CD8-positive, alpha-beta memory T cell (primary cell): ENCODE data around the gene CYP3A5. TPM values are rescaled to one million over a fixed set of nuclear protein-coding genes. Genes with fewer than 3 reads are reported as not detected.
A peak's percentile ranks its signal among the peaks of the same experiment; 100 is the strongest.

Experiments
- CTCF ChIA-PET: fragments of 350-600 bp; sonication (Branson Sonifier 250); formaldehyde crosslinking; loops from one replicate; lab custom pipeline; 2021; ENCODE audit warnings: antibody characterized with exemption; lab: Charles Lee
- POLR2A ChIA-PET: fragments of 350-600 bp; sonication (Branson Sonifier 250); formaldehyde crosslinking; loops from one replicate; lab custom pipeline; 2021; ENCODE audit warnings: antibody characterized with exemption; lab: Charles Lee
- DNase-seq, 5 donors: peaks; one replicate each; pipeline versions ENCODE4 v3.0.0 to v3.0.0-alpha.2; 2020 to 2022; ENCODE audit warnings: mixed read lengths in 1 of 5
- H3K27ac ChIP-seq: one replicate; pipeline ENCODE4 v1.7.0; 2013; ENCODE audit warnings: low read depth, mild to moderate bottlenecking, low read length, moderate library complexity
- H3K27me3 ChIP-seq: 2 replicates; pipeline ENCODE4 v1.7.0; 2013; ENCODE audit warnings: low read length, mild to moderate bottlenecking; ENCODE audit not compliant: insufficient read depth, poor library complexity, severe bottlenecking
- H3K36me3 ChIP-seq: 2 replicates; pipeline ENCODE4 v1.7.0; 2013; ENCODE audit warnings: mild to moderate bottlenecking, low read length, moderate library complexity; ENCODE audit not compliant: insufficient read depth
- H3K4me1 ChIP-seq: 2 replicates; pipeline ENCODE4 v1.7.0; 2013; ENCODE audit warnings: mild to moderate bottlenecking, low read length, moderate library complexity; ENCODE audit not compliant: insufficient read depth
- H3K4me3 ChIP-seq: 2 replicates; pipeline ENCODE4 v1.7.0; 2013; ENCODE audit warnings: mild to moderate bottlenecking, low read length
- H3K9me3 ChIP-seq: 2 replicates; pipeline ENCODE4 v1.7.0; 2013; ENCODE audit warnings: mild to moderate bottlenecking, low read length
- H3K27ac Mint-ChIP-seq, 8 donors: one replicate each; pipeline ENCODE4 v1.8.0; 2020 to 2021; ENCODE audit warnings: mixed read lengths in 8 of 8, mild to moderate bottlenecking in 6 of 8, inconsistent platforms in 3 of 8, moderate library complexity in 3 of 8
- H3K27me3 Mint-ChIP-seq, 2 donors: one replicate each; pipeline ENCODE4 v1.8.0; 2020 to 2021; ENCODE audit warnings: mixed read lengths in 2 of 2, mild to moderate bottlenecking in 1 of 2, moderate library complexity in 1 of 2
- H3K36me3 Mint-ChIP-seq, 3 donors: one replicate each; pipeline ENCODE4 v1.8.0; 2020 to 2021; ENCODE audit warnings: mixed read lengths in 3 of 3, inconsistent platforms in 1 of 3, mild to moderate bottlenecking in 1 of 3
- H3K4me1 Mint-ChIP-seq, 3 donors: one replicate each; pipeline ENCODE4 v1.8.0; 2020 to 2021; ENCODE audit warnings: mixed read lengths in 3 of 3, inconsistent platforms in 1 of 3, mild to moderate bottlenecking in 1 of 3
- H3K4me3 Mint-ChIP-seq, 7 donors: one replicate each; pipeline ENCODE4 v1.8.0; 2020 to 2021; ENCODE audit warnings: mixed read lengths in 7 of 7, mild to moderate bottlenecking in 6 of 7, moderate library complexity in 4 of 7, inconsistent platforms in 2 of 7
- H3K9me3 Mint-ChIP-seq, 5 donors: one replicate each; pipeline ENCODE4 v1.8.0; 2020 to 2022; ENCODE audit warnings: mixed read lengths in 5 of 5, mild to moderate bottlenecking in 3 of 5, moderate library complexity in 2 of 5, inconsistent platforms in 1 of 5
- polyA plus RNA-seq: library from polyadenylated mRNA; unstranded; fragments of 300-500 nt; fragmentation: Illumina TruSeq; gene quantifications from one replicate; pipeline ENCODE4 v1.2.3, GENCODE V29; 2021
- total RNA-seq, 2 experiments: library from RNA; stranded (reverse); gene quantifications; one replicate each; pipeline ENCODE4 v1.2.3, GENCODE V29; 2021

Gene CYP3A5
- total and polyA plus RNA-seq, 3 experiments from 2014 or later: 0.16 TPM; not detected in 2

- Histone ChIP-seq H3K27me3 (no peaks in the 10 kb centered on the region), H3K4me1 (peaks cover 24% of the 10 kb centered on the region), H3K9me3 (no peaks in the 10 kb centered on the region), H3K4me3 (peak overlapping the region; percentile 95), H3K27ac (no peak overlapping the region), H3K36me3 (peaks cover 25% of the 10 kb centered on the region)
- peaks cover 0 to 37% (median 8%) of the 10 kb centered on the region in 3 donors for H3K36me3 Mint-ChIP-seq
- H3K9me3 Mint-ChIP-seq: no peaks in the 10 kb centered on the region
- CTCF ChIA-PET: interaction anchor here (1.3 kb wide), 2 partner anchors 12 to 59 kb away, joined by 3 read pairs; no protein-coding TSS in a partner anchor
- H3K27me3 Mint-ChIP-seq: peaks cover 0 to 2% of the 10 kb centered on the region in 2 donors
- POLR2A ChIA-PET: interaction anchor here (1.1 to 3.1 kb wide), 3 partner anchors 57 to 116 kb away, joined by 3 to 24 read pairs (median 4); partner anchors contain the start of genes ZKSCAN5, ZNF394 and ZNF655
- H3K4me1 Mint-ChIP-seq: peaks cover 36 to 46% (median 43%) of the 10 kb centered on the region in 3 donors
- H3K4me3 Mint-ChIP-seq: peak overlapping the region; percentile 95 to 98 (median 98)
- peak overlapping the region; percentile 88 to 99 (median 97) for H3K27ac Mint-ChIP-seq
- DNase-seq: no peak
Observed at GRCh38 chr7:99615989-99616358, 63.8 kb downstream of the CYP3A5 start.

GRCh38 chr7:99614495-99614894 lies 65.3 kb downstream of the CYP3A5 start:
- Histone ChIP-seq H3K4me3 (no peak overlapping the region), H3K27me3 (no peaks in the 10 kb centered on the region), H3K4me1 (peaks cover 24% of the 10 kb centered on the region), H3K36me3 (peaks cover 14% of the 10 kb centered on the region), H3K9me3 (no peaks in the 10 kb centered on the region), H3K27ac (no peak overlapping the region)
- ChIA-PET POLR2A (no interaction called here), CTCF (interaction anchor here (1.2 kb wide), 1 partner anchor 10 kb away, joined by 4 read pairs; no protein-coding TSS in a partner anchor)
- no peak for DNase-seq
- Mint-ChIP-seq H3K27me3 (peaks cover 0 to 6% of the 10 kb centered on the region in 2 donors), H3K36me3 (peaks cover 0 to 22% (median 8%) of the 10 kb centered on the region in 3 donors), H3K9me3 (no peaks in the 10 kb centered on the region), H3K4me3 (peak overlapping the region in 1 of 7 donors; percentile 86), H3K27ac (peak overlapping the region in 2 of 8 donors; percentile 5 to 18), H3K4me1 (peaks cover 36 to 40% (median 40%) of the 10 kb centered on the region in 3 donors)

GRCh38 chr7:99607548-99607947 lies 72.2 kb downstream of the CYP3A5 start:
- no peaks in the 10 kb centered on the region for H3K27me3 ChIP-seq
- no peak overlapping the region for H3K27ac ChIP-seq
- no peak for DNase-seq
- no peak overlapping the region for H3K4me3 ChIP-seq
- ChIA-PET POLR2A (no interaction called here), CTCF (no interaction called here)
- Mint-ChIP-seq H3K4me1 (no peaks in the 10 kb centered on the region), H3K27me3 (peaks cover 0 to 4% of the 10 kb centered on the region in 2 donors), H3K4me3 (no peak overlapping the region), H3K27ac (no peak overlapping the region), H3K36me3 (no peaks in the 10 kb centered on the region), H3K9me3 (no peaks in the 10 kb centered on the region)
- H3K9me3 ChIP-seq: no peaks in the 10 kb centered on the region
- no peaks in the 10 kb centered on the region for H3K4me1 ChIP-seq
- no peaks in the 10 kb centered on the region for H3K36me3 ChIP-seq

GRCh38 chr7:99606531-99606930 lies 73.3 kb downstream of the CYP3A5 start:
- no peak overlapping the region for H3K27ac ChIP-seq
- no peaks in the 10 kb centered on the region for H3K4me1 ChIP-seq
- H3K9me3 Mint-ChIP-seq: no peaks in the 10 kb centered on the region
- no peaks in the 10 kb centered on the region for H3K27me3 ChIP-seq
- no peak overlapping the region for H3K27ac Mint-ChIP-seq
- peaks cover 0 to 4% of the 10 kb centered on the region in 2 donors for H3K27me3 Mint-ChIP-seq
- H3K36me3 ChIP-seq: no peaks in the 10 kb centered on the region
- H3K4me3 ChIP-seq: no peak overlapping the region
- no peak overlapping the region for H3K4me3 Mint-ChIP-seq
- CTCF ChIA-PET: no interaction called here
- POLR2A ChIA-PET: no interaction called here
- H3K36me3 Mint-ChIP-seq: no peaks in the 10 kb centered on the region
- H3K4me1 Mint-ChIP-seq: no peaks in the 10 kb centered on the region
- H3K9me3 ChIP-seq: no peaks in the 10 kb centered on the region
- DNase-seq: no peak

- no peak overlapping the region for H3K4me3 Mint-ChIP-seq
- no peaks in the 10 kb centered on the region for H3K9me3 ChIP-seq
- DNase-seq: no peak
- POLR2A ChIA-PET: no interaction called here
- no peak overlapping the region for H3K4me3 ChIP-seq
- no peaks in the 10 kb centered on the region for H3K27me3 ChIP-seq
- H3K27me3 Mint-ChIP-seq: no peaks in the 10 kb centered on the region
- no peak overlapping the region for H3K27ac ChIP-seq
- no peak overlapping the region for H3K27ac Mint-ChIP-seq
- H3K36me3 ChIP-seq: no peaks in the 10 kb centered on the region
- no peaks in the 10 kb centered on the region for H3K9me3 Mint-ChIP-seq
- no peaks in the 10 kb centered on the region for H3K36me3 Mint-ChIP-seq
- H3K4me1 Mint-ChIP-seq: no peaks in the 10 kb centered on the region
- CTCF ChIA-PET: no interaction called here
- H3K4me1 ChIP-seq: no peaks in the 10 kb centered on the region
Observed at GRCh38 chr7:99605527-99605926, 74.3 kb downstream of the CYP3A5 start.

- Histone ChIP-seq H3K27me3 (no peaks in the 10 kb centered on the region), H3K4me1 (no peaks in the 10 kb centered on the region), H3K4me3 (no peak overlapping the region), H3K9me3 (no peaks in the 10 kb centered on the region), H3K36me3 (no peaks in the 10 kb centered on the region), H3K27ac (no peak overlapping the region)
- H3K36me3 Mint-ChIP-seq: no peaks in the 10 kb centered on the region
- DNase-seq: no peak
- H3K4me1 Mint-ChIP-seq: no peaks in the 10 kb centered on the region
- H3K27ac Mint-ChIP-seq: peak overlapping the region in 1 of 8 donors; percentile 40
- H3K27me3 Mint-ChIP-seq: no peaks in the 10 kb centered on the region
- no peak overlapping the region for H3K4me3 Mint-ChIP-seq
- ChIA-PET CTCF (no interaction called here), POLR2A (no interaction called here)
- H3K9me3 Mint-ChIP-seq: no peaks in the 10 kb centered on the region
Observed at GRCh38 chr7:99601656-99602310, 78.0 kb downstream of the CYP3A5 start.

- Mint-ChIP-seq H3K27ac (peak overlapping the region in 1 of 8 donors; percentile 47), H3K4me1 (no peaks in the 10 kb centered on the region), H3K36me3 (no peaks in the 10 kb centered on the region), H3K9me3 (no peaks in the 10 kb centered on the region), H3K27me3 (no peaks in the 10 kb centered on the region), H3K4me3 (no peak overlapping the region)
- DNase-seq: no peak
- no peak overlapping the region for H3K27ac ChIP-seq
- H3K4me3 ChIP-seq: no peak overlapping the region
- no peaks in the 10 kb centered on the region for H3K36me3 ChIP-seq
- no peaks in the 10 kb centered on the region for H3K27me3 ChIP-seq
- ChIA-PET POLR2A (no interaction called here), CTCF (no interaction called here)
- no peaks in the 10 kb centered on the region for H3K9me3 ChIP-seq
- H3K4me1 ChIP-seq: no peaks in the 10 kb centered on the region
Observed at GRCh38 chr7:99599836-99600235, 80.0 kb downstream of the CYP3A5 start.
